ENCODE results near the gene MYRIP. TPM values are rescaled to one million over a fixed set of nuclear protein-coding genes. Genes with fewer than 3 reads are reported as not detected.

The MYRIP gene
- total and polyA plus RNA-seq, 10 donors = 1.5 to 35.2 (median 16.2) TPM

DNA sequence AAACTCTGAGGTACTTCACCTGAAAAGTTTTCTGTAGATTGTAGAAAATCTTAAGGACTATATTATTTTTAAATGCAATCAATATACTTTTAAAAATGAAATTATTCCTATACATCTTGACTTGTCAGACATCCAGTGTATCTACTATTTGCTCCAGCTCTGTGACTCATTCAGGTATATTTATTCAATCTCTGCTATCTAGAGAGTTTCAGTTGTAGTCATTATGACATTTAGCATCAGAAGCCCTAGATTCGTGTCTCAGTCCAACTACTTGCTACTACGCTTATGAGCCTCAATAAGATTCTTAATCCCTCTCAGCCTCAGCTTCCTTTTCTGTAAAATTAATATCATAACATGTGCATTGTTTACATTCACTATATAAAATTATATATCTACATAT, 477.8 kb downstream of the MYRIP start:
- H3K4me3 ChIP-seq = no peak overlapping the region
- H3K4me1 ChIP-seq = no peaks in the 10 kb centered on the region
- no peak for DNase-seq
- TF ChIP-seq, protein P1, sequence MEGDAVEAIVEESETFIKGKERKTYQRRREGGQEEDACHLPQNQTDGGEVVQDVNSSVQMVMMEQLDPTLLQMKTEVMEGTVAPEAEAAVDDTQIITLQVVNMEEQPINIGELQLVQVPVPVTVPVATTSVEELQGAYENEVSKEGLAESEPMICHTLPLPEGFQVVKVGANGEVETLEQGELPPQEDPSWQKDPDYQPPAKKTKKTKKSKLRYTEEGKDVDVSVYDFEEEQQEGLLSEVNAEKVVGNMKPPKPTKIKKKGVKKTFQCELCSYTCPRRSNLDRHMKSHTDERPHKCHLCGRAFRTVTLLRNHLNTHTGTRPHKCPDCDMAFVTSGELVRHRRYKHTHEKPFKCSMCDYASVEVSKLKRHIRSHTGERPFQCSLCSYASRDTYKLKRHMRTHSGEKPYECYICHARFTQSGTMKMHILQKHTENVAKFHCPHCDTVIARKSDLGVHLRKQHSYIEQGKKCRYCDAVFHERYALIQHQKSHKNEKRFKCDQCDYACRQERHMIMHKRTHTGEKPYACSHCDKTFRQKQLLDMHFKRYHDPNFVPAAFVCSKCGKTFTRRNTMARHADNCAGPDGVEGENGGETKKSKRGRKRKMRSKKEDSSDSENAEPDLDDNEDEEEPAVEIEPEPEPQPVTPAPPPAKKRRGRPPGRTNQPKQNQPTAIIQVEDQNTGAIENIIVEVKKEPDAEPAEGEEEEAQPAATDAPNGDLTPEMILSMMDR (IDR thresholded peaks at IDR 0.05 in 8 of 11, conservative IDR thresholded peaks at IDR 0.05 in 3 of 11) = no peak
- no peak for TF ChIP-seq POLR2AphosphoS5 (IDR thresholded peaks at IDR 0.05)
- TF ChIP-seq POLR2A (IDR thresholded peaks at IDR 0.05) = no peak
- no peaks in the 10 kb centered on the region for H3K27me3 ChIP-seq (replicated peaks in 1 of 7)
- H3K36me3 ChIP-seq = peaks cover 0 to 21% (median 2%) of the 10 kb centered on the region in 6 donors
- H3K27ac ChIP-seq = no peak overlapping the region
- intact Hi-C loops (cut with DNase I; ENCODE audit: low total_unique reads) = no loop called here
- H3K9me3 ChIP-seq = peaks cover 0 to 20% (median 8%) of the 10 kb centered on the region in 8 donors
- WGBS, 5 donors = 82 to 94% (median 87%) methylated on average over 2 of the region's 2 CpGs

DNA sequence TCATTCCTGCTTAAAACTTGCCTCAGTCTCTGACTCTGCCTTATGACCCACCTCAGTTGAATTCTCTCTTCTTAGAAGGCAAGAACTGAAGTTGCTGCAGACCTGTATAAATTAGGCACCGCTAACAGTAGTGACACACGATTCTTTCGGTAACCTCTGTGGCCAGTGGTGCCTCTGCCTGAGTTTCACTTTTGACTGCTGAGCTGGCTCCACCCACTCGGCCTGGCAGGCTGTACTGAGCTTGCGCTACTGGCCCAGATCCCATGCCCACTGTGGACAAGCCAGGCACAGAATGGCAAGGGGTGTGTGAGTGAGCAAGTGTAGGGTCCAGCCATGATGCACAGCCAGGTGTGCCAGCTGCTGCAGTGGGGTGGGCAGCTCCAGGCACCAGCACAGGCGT, 481.0 kb downstream of the MYRIP start:
- H3K27me3 ChIP-seq (replicated peaks in 1 of 7) = no peaks in the 10 kb centered on the region
- no peak overlapping the region for H3K27ac ChIP-seq
- H3K4me3 ChIP-seq = no peak overlapping the region
- H3K9me3 ChIP-seq = peaks cover 0 to 12% (median 3%) of the 10 kb centered on the region in 8 donors
- intact Hi-C loops (cut with DNase I; ENCODE audit: low total_unique reads) = no loop called here
- WGBS, 5 donors = 88 to 96% (median 91%) methylated on average over 6 of the region's 6 CpGs
- no peaks in the 10 kb centered on the region for H3K4me1 ChIP-seq
- TF ChIP-seq POLR2AphosphoS5 (IDR thresholded peaks at IDR 0.05) = no peak
- TF ChIP-seq, protein P1 (IDR thresholded peaks at IDR 0.05 in 8 of 11, conservative IDR thresholded peaks at IDR 0.05 in 3 of 11) = no peak
- no peak for TF ChIP-seq POLR2A (IDR thresholded peaks at IDR 0.05)
- no peak for DNase-seq
- peaks cover 0 to 35% (median 2%) of the 10 kb centered on the region in 6 donors for H3K36me3 ChIP-seq

DNA sequence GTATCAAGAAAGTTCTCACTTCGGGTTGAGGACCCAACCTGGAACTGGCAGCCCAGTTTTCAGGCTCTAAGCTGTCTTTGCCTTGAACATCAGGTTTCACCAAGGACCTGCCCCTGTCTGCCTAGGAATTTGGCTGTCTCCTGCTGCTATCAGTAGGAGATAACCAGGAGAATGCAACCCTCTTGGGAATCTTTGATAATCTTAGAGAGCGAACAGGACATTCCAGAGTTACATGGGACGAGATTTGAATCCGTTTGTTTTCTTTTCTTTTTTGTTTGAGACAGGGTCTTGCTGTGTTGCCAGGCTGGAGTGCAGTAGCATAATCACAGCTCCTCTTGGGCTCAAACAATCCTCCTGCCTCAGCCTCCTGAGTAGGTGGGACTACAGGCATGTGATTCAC, 482.1 kb downstream of the MYRIP start:
- Histone ChIP-seq H3K4me1 (no peaks in the 10 kb centered on the region), H3K27ac (no peak overlapping the region), H3K27me3 (replicated peaks in 1 of 7) (no peaks in the 10 kb centered on the region), H3K9me3 (peaks cover 0 to 12% (median 3%) of the 10 kb centered on the region in 8 donors), H3K4me3 (no peak overlapping the region), H3K36me3 (peaks cover 0 to 42% (median 2%) of the 10 kb centered on the region in 6 donors)
- 85 to 95% (median 94%) methylated on average over 4 of the region's 4 CpGs for WGBS, 5 donors
- TF ChIP-seq, protein P1 (IDR thresholded peaks at IDR 0.05 in 8 of 11, conservative IDR thresholded peaks at IDR 0.05 in 3 of 11) = no peak
- no peak for TF ChIP-seq POLR2A (IDR thresholded peaks at IDR 0.05)
- no peak for TF ChIP-seq POLR2AphosphoS5 (IDR thresholded peaks at IDR 0.05)
- no peak for DNase-seq
- intact Hi-C loops (cut with DNase I; ENCODE audit: low total_unique reads) = no loop called here

DNA sequence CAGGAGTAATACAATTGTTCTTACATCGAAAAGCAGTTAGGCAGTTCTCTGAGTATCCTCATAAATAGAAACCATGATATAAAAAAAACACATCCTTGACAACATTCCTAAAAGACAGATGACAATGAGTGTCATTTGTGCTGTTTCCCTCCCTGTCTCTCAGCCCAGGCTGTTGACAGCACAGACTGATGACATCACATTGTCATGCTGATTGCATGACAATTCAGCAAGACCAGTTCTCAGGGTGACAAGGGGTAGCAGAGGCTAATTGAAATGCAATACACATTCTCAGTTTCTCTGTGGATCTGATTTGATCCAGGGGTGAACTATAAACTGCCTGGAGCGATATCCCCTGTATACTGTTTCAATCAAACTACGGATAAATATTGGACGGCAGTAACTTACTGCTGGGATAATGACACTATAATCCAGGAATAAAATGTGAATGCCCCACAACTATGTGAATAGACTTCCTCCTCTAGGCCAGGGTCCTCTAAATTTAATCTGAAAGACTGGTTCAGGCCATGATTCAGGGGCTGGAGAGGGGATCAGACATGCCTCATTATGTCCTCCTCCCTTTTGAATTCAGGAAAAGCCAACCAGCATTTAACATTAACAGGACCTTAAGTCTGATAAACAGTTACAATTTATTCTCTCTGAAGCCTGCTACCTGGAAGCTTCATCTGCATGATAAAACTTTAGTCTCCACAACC, 483.4 kb downstream of the MYRIP start:
- Histone ChIP-seq H3K4me1 (no peaks in the 10 kb centered on the region), H3K36me3 (peaks cover 0 to 53% (median 3%) of the 10 kb centered on the region in 6 donors), H3K27me3 (replicated peaks in 1 of 7) (no peaks in the 10 kb centered on the region), H3K27ac (peak overlapping the region in 3 of 8 donors; percentile 12 to 35 (median 18)), H3K9me3 (peaks cover 0 to 12% (median 3%) of the 10 kb centered on the region in 8 donors), H3K4me3 (no peak overlapping the region)
- DNase-seq = no peak
- TF ChIP-seq, protein P1 (IDR thresholded peaks at IDR 0.05 in 8 of 11, conservative IDR thresholded peaks at IDR 0.05 in 3 of 11) = no peak
- TF ChIP-seq POLR2AphosphoS5 (IDR thresholded peaks at IDR 0.05) (no peak), POLR2A (IDR thresholded peaks at IDR 0.05) (no peak)
- WGBS, 5 donors = 68 to 84% (median 77%) methylated on average over 4 of the region's 4 CpGs
- intact Hi-C loops (cut with DNase I; ENCODE audit: low total_unique reads) = no loop called here
